ENCODE results near the gene GJB4.

GJB4 gene

GRCh38 chr1:34779962-34780361 lies 20.4 kb downstream of the GJB4 start:
- DNase-seq, result no peak

DNA sequence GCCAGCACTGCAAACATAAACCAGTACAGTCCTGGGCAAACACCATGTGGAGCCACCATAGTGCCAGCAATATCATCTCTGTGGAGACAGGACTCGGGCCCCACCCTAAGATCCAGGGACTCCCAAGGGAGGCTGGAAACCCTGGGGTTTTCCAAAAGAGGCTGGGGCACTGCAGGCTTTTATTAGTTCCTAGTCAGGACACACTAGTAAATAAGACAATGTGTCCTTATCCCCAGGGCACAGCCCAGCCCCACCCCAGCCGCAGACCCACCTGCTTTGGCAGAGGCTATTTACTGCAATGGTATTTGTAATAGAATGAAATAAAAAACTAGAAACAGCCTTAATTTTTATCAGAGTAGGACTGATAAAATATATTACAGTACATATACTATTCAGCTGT lies 21.0 kb downstream of the GJB4 start:
- DNase-seq, result no peak

- no peak for DNase-seq
Measured at GRCh38 chr1:34781071-34781843, 21.7 kb downstream of the GJB4 start, which contains the start of gene GJB3. Gene GJB3 (plus strand): TSS chr1:34781214. CDS start chr1:34784763, 3,549 bp downstream.

- DNase-seq, result no peak
Measured at GRCh38 chr1:34781844-34782391, 22.4 kb downstream of the GJB4 start.

GRCh38 chr1:34784751-34785221 lies 25.2 kb downstream of the GJB4 start:
- no peak for DNase-seq

DNA sequence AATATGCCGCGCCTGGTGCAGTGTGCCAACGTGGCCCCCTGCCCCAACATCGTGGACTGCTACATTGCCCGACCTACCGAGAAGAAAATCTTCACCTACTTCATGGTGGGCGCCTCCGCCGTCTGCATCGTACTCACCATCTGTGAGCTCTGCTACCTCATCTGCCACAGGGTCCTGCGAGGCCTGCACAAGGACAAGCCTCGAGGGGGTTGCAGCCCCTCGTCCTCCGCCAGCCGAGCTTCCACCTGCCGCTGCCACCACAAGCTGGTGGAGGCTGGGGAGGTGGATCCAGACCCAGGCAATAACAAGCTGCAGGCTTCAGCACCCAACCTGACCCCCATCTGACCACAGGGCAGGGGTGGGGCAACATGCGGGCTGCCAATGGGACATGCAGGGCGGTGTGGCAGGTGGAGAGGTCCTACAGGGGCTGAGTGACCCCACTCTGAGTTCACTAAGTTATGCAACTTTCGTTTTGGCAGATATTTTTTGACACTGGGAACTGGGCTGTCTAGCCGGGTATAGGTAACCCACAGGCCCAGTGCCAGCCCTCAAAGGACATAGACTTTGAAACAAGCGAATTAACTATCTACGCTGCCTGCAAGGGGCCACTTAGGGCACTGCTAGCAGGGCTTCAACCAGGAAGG lies 25.8 kb downstream of the GJB4 start:
- DNase-seq, result no peak

DNA sequence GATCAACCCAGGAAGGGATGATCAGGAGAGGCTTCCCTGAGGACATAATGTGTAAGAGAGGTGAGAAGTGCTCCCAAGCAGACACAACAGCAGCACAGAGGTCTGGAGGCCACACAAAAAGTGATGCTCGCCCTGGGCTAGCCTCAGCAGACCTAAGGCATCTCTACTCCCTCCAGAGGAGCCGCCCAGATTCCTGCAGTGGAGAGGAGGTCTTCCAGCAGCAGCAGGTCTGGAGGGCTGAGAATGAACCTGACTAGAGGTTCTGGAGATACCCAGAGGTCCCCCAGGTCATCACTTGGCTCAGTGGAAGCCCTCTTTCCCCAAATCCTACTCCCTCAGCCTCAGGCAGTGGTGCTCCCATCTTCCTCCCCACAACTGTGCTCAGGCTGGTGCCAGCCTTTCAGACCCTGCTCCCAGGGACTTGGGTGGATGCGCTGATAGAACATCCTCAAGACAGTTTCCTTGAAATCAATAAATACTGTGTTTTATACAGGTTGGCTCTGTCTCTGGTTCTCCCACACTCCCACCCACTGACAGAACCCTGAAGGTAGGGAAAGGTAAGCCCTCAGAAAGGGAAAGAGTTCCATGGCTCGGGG lies 26.4 kb downstream of the GJB4 start:
- no peak for DNase-seq

DNA sequence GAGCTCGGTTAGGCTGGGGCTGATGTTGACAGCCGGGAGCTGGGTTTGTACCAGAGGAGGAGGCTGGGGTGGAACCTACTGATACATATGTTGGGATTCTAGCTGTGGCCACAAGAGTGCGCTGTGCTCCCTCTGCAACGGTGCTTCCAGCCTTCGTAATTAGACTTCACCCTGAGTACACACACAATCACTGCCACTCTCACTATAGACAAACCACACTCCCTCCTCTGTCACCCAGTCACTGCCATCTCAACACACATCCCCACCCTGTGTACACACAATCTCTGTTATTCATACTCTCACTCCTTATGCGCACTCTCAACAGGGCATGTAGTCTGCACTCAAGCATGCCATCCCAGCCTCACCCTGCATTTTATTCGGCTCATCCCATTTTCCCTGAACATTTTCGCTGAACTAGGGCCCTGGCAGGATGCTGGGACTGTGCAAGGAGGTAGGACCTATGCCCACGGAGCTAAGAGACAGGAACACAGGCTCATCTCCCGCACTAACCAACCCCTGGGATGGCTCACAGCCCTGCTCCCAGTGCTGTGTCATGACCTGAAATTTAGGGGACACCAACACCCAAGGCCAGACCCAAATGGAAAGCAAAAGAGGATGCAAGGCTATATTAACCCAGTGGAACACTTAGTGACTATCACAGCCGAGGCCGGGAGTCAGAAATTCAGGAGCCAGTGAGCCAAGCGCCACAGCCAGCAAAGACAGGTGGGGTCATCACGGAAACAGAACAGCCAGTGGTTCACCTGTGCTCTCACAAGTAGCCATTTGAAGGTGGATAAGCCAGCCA lies 27.2 kb downstream of the GJB4 start:
- peak; percentile 63 for DNase-seq

GRCh38 chr1:34787461-34788420 lies 28.2 kb downstream of the GJB4 start:
- no peak for DNase-seq

GRCh38 chr1:34790985-34791384 lies 31.4 kb downstream of the GJB4 start:
- DNase-seq, result no peak

- DNase-seq, result no peak
Measured at GRCh38 chr1:34792424-34792823, 32.9 kb downstream of the GJB4 start.

DNA sequence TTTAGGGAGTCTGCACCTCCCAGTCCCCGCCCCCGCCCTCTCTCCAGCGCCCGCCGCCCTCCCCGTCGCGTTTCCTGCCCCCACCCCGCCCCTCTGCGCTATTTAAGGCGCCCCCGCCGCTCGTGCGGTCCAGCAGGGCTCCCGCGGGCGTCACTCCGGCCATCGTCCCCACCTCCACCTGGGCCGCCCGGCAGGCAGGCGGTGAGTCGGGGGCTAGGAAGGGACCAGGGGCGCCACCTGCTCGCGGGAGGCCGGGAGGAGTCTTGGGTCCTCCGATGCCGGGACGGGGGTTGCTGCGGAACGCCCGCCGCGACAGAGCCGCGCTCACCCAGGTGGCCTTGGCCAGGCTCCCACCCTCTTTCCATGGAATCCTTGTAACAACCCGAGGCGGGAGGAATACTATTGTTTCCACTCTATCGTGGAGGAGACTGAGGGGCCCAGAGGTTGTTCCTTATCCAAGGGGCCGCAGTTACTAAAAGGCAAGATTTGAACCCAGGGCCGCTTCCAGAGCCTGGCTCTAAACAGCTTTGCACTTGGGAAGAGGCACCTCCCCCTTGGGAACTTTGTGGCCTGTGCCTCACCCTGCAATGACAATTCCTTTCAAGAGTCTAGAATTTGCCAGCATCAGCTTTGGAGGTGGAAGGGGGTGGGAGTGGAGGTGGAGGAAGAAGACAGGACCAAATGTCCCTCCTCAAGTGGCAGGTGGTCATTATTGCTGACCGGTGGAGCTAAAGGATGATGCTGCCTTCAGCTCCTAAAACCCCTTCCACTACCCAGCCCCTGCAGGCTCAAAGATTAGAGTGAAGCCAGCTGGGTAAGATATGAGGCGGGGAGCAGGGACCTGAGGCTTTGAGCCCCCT lies 33.6 kb downstream of the GJB4 start, which contains the start of gene GJA4:
Gene GJA4 (plus strand): TSS at position 132 of the 860 bp plus-strand sequence. CDS start 1,215 bp downstream, outside the sequence.
- no peak for DNase-seq

DNA sequence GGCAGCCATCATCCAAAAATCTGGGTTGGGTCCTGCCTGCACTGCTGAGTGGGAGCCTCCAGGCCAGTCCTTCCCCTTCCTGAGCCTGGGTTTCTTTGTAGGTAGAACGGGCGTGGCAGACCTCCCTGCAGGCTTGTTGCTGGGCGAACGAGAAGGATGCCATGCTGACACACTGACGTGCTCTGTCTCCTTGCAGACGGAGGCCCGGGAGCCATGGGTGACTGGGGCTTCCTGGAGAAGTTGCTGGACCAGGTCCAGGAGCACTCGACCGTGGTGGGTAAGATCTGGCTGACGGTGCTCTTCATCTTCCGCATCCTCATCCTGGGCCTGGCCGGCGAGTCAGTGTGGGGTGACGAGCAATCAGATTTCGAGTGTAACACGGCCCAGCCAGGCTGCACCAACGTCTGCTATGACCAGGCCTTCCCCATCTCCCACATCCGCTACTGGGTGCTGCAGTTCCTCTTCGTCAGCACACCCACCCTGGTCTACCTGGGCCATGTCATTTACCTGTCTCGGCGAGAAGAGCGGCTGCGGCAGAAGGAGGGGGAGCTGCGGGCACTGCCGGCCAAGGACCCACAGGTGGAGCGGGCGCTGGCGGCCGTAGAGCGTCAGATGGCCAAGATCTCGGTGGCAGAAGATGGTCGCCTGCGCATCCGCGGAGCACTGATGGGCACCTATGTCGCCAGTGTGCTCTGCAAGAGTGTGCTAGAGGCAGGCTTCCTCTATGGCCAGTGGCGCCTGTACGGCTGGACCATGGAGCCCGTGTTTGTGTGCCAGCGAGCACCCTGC lies 34.7 kb downstream of the GJB4 start:
- no peak for DNase-seq

- no peak for DNase-seq
Measured at GRCh38 chr1:34794790-34795180, 35.2 kb downstream of the GJB4 start.

GRCh38 chr1:34795916-34796315 lies 36.4 kb downstream of the GJB4 start:
- no peak for DNase-seq

- DNase-seq, result no peak
Measured at GRCh38 chr1:34796990-34797389, 37.5 kb downstream of the GJB4 start.

DNA sequence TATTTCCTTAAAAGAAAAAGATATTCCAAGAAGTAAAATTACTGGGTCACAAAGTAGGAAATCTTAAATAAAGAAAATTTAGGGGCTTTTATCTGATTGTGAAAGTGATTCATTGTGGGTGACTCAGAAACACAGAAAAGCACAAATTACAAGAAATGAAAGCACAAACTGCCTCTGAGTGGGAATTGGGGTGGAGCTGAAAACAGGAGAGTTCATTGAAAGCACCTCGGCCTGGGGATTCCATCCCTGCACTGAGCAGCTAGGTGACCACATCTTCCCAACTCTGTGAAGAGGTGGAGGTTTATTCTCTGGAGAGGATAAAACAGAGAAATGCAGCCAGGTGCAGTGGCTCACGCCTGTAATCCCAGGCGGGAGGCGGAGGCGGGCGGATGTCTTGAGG lies 40.7 kb downstream of the GJB4 start:
- DNase-seq, result no peak

DNA sequence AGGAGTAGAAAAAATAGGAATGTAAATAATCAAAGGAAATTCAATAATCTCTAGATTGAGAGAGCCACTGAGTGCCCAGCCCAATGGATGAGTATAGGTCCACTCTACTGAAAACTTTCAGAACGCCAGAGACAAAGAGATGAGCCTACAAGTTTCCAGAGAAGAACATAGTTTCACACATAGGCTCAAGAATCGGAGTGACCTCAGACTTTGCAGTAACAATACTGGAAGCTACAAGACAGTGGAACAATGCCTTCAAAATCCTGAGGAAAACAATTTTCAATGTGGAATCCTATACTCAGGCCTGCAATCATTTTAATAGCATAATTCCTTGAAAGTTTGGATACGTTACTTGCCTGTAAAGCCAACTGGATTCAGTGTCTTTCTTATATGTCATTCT lies 44.2 kb downstream of the GJB4 start:
- DNase-seq, result no peak

DNA sequence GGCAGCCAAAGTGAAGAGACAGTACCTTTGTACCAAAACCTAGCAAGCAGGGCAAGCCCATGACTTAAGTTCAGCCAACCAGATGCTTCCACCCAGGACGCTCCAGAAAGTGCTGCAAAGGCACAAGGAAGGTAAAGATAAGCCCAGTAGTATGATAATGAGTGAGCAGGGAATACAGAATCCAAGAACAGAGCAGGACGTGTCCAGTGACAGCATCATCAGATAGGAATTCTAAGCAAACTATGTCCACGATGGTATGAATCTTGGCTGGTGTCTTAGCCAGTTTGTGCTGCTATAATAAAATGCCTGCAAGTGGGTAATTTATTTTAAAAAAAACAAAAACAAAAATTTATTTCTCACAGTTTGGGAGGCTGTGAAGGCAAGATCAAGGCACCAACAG lies 46.9 kb downstream of the GJB4 start:
- no peak for DNase-seq
